ENCODE data around the gene MORF4L2.
"Not testable (repeated sequence)": the region's sequence is repeated elsewhere in the genome, so short reads cannot be mapped to it uniquely, and the experiment has no call there.

MORF4L2 gene

DNA sequence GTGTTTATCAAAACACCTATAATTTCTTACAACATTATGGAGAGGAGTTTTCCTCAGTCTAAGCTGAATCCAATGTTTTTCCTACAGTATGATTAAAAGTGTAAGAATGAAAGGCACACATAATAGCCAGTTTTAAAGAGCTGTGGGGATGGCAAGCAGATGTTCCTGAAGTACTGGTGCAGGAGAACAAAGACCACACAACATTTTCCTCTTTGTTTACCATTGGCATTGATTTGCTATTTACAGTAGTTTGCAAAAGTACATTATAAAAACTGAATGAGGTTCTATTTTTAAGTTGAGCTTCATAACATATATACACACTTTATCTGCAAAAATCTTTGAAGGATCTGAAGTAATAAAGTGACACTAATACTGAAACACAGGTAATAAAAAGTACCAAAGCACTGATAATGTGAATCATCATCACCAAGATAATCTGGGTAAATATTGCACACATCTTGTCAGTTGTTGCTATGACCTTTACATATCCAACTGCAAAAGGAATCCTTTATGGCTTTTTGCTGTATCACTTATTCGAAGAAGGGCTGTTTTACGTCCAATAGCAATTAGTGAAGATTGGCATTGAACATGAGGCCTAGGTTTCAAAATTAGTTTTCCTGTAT lies 35.2 kb downstream of the MORF4L2 start:
- no peak for DNase-seq (ENCODE audit: low spot score)
- no peak for TF ChIP-seq CTCF (conservative IDR thresholded peaks at IDR 0.05; ENCODE audit: low read depth)
- no peak overlapping the region for H3K27ac ChIP-seq
- POLR2A ChIA-PET (ENCODE audit: low non-redundant PET), result no interaction called here
- CTCF ChIA-PET, result no interaction called here

DNA sequence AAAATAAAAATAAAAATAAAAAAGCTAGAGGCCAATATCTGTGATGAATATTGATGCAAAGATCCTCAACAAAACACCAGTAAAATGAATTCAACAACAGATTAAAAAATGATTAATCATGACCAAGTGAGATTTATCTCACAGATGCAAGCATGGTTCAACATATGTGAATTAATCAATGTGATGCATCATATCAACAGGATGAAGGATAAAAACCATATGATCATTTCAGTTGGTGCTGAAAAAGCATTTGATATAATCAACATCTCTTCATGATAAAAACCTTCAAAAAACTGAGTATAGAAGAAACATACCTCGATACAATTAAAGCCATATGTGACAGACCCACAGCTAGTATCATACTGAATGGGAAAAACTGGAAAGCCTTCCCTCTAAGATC lies 38.9 kb downstream of the MORF4L2 start:
- no peak overlapping the region for H3K27ac ChIP-seq
- TF ChIP-seq CTCF (conservative IDR thresholded peaks at IDR 0.05; ENCODE audit: low read depth), result no peak
- no peak for DNase-seq (ENCODE audit: low spot score)
- ChIA-PET POLR2A (ENCODE audit: low non-redundant PET) (no interaction called here), CTCF (no interaction called here)

GRCh38 chrX:103644125-103644524 lies 42.4 kb downstream of the MORF4L2 start:
- no peak overlapping the region for H3K27ac ChIP-seq
- TF ChIP-seq CTCF (conservative IDR thresholded peaks at IDR 0.05; ENCODE audit: low read depth), result no peak
- no peak for DNase-seq (ENCODE audit: low spot score)
- ChIA-PET CTCF (no interaction called here), POLR2A (ENCODE audit: low non-redundant PET) (no interaction called here)

- ChIA-PET POLR2A (ENCODE audit: low non-redundant PET) (no interaction called here), CTCF (no interaction called here)
- no peak for DNase-seq (ENCODE audit: low spot score)
- TF ChIP-seq CTCF (conservative IDR thresholded peaks at IDR 0.05; ENCODE audit: low read depth), result no peak
- H3K27ac ChIP-seq, result no peak overlapping the region
Observed at GRCh38 chrX:103640401-103641155, 45.9 kb downstream of the MORF4L2 start.

- POLR2A ChIA-PET (ENCODE audit: low non-redundant PET), result not testable (repeated sequence)
Observed at GRCh38 chrX:103638479-103639346, 47.8 kb downstream of the MORF4L2 start.

GRCh38 chrX:103637604-103638338 lies 48.7 kb downstream of the MORF4L2 start:
- no peak overlapping the region for H3K27ac ChIP-seq
- no peak for DNase-seq (ENCODE audit: low spot score)
- CTCF ChIA-PET, result no interaction called here
- POLR2A ChIA-PET (ENCODE audit: low non-redundant PET), result no interaction called here
- TF ChIP-seq CTCF (conservative IDR thresholded peaks at IDR 0.05; ENCODE audit: low read depth), result no peak

More at GRCh38 chrX:103638479-103639346, 47.8 kb downstream of the MORF4L2 start:
- DNase-seq (ENCODE audit: low spot score); H3K27ac ChIP-seq; CTCF ChIA-PET: not testable (repeated sequence)
